GM18520 (cell line): Measurements from ENCODE around the gene GFI1.
"Not testable (repeated sequence)": the region's sequence is repeated elsewhere in the genome, so short reads cannot be mapped to it uniquely, and the experiment has no call there.

Source experiments
- ATAC-seq: cut with Tn5 transposase; IDR thresholded peaks from one replicate; pipeline ENCODE4 v1.9.1; 2021; ENCODE audit not compliant: unreplicated experiment

Gene GFI1

DNA sequence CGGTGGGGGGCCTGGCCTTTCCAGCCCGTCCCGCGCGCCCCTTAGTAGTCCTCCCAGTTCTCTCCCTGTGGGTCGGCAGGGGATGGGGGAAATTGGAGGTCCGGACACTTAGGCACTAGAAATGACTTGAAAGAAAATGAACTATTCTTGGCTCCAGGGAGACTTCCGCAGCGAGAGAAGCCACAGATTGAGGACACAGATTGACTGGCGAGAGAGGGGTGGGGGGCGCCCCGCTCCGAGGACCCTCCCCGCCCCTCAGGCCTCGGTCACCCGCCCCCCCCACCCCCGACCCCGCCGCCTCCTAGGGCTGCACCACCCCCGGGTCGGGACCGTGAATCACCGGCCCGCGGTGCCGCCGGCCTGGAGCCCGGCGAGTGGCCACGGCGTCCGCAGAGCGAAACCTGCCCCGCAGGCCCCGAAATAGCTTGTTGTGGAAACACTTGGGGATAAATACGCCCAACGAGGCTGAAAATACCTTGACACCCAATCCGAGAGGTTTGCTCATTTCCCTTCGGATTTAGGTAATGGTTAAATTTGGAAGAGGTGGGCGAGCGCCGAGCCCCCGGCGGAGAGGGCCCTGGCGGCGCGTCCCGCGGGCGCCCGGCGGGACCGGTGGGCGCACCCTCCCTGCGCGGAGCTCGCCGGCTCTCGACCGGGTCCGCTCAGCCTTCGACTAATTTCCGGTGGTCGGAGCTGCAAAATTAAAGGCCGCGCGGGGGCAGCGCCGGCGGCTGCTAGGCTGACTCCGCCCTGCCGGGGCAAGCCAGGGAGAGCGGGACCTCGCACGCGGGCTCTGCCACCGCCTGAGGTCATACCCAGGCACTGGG is at the start of gene GFI1:
Gene GFI1, minus strand, starts transcription at position 675 of the 827 bp plus-strand sequence. CDS start 3,438 bp downstream, outside the sequence.
- ATAC-seq: peak; percentile 26

- not testable (repeated sequence) for ATAC-seq
Observed at GRCh38 chr1:92532371-92532770, 45.6 kb upstream of the GFI1 start.

- not testable (repeated sequence) for ATAC-seq
Observed at GRCh38 chr1:92531939-92532338, 45.2 kb upstream of the GFI1 start.

GRCh38 chr1:92527670-92528069 is 40.9 kb upstream of the GFI1 start:
- ATAC-seq: no peak

GRCh38 chr1:92524944-92525590 is 38.3 kb upstream of the GFI1 start:
- ATAC-seq: not testable (repeated sequence)

- ATAC-seq: no peak
Observed at GRCh38 chr1:92519043-92519442, 32.3 kb upstream of the GFI1 start.

- no peak for ATAC-seq
Observed at GRCh38 chr1:92516574-92516973, 29.8 kb upstream of the GFI1 start.

- ATAC-seq: no peak
Observed at GRCh38 chr1:92515796-92516201, 29.1 kb upstream of the GFI1 start.

- no peak for ATAC-seq
Observed at GRCh38 chr1:92511541-92511940, 24.8 kb upstream of the GFI1 start.

GRCh38 chr1:92509619-92510018 is 22.9 kb upstream of the GFI1 start:
- ATAC-seq: no peak

- ATAC-seq: no peak
Observed at GRCh38 chr1:92505015-92505692, 18.4 kb upstream of the GFI1 start.

DNA sequence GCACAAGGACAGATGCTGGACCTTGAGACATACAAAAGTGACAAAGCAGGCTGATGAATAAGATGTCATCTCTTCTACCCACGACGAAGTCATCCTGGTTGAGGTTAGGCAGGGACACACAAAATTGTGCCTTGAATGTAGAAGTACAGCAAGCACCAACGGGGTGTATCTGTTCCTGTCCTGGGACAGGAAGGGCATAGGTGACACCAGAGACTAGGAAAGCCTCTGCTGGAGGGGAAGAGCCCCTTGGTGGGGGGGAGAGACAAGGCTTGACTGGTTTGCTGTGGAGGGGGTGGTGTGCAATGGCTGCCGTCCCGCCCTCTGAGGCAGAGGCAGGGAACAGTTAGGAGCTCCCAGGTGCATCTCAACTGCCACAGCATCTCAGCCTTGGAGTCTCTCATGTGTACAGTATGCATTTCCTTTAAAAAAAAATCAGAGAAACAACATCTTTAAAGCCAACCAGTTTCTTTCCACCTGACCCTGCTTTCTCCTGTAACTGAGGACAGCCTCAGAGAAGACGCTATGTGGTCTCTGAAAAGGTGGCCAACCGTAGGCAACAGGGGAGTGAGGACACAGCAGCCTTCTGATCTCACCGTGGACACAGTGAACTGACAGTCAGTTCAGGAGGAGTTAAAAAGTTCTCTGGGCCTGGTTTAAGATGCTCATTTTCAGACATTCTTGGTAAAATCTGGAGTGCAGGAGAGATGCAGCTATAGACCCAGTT is 17.7 kb upstream of the GFI1 start:
- no peak for ATAC-seq

GRCh38 chr1:92503926-92504285 is 17.2 kb upstream of the GFI1 start:
- ATAC-seq: no peak

DNA sequence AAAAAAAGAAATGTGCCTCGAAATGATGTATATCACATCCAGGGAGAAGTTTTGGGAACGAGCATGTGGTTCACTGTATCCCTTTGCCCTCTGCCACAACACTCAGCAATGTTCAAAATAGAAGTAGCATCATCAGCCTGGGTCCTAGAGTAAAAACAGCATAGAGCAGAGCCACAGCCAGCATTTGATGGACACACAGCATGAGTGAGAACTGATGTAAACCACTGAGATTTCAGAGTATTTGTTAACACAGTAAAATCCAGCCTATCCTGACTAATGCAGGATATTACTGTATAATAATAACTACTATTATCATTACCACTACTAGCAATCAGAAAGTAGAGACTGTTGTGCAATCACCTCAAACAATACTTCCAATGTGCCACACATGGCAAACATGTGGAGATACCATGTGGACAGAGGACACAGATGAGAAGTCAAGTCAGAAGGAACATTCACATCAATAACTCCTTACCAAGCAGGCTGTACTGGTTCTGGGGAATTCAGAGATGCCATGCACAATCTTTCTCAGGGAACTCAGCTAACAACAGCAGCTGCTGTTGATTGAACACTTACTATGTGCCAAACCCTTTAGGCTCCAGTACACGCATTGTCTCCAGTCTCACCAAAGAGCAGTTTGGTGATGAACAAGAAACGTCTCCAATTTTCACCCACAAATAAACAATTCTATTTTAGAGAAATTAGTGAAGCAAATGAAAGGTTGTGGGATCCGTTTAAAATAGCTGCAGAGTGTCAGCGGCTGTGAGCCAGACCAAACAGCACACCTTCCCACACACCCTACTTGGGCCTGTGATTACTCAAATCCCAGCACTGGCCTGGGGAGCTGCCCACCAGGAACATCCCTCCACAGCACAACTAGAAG is 16.6 kb upstream of the GFI1 start:
- no peak for ATAC-seq

- no peak for ATAC-seq
Observed at GRCh38 chr1:92502247-92502646, 15.5 kb upstream of the GFI1 start.

GRCh38 chr1:92500552-92500951 is 13.8 kb upstream of the GFI1 start:
- no peak for ATAC-seq

GRCh38 chr1:92495392-92496063 is 8.8 kb upstream of the GFI1 start:
- no peak for ATAC-seq

GRCh38 chr1:92494485-92495141 is 7.9 kb upstream of the GFI1 start:
- no peak for ATAC-seq

DNA sequence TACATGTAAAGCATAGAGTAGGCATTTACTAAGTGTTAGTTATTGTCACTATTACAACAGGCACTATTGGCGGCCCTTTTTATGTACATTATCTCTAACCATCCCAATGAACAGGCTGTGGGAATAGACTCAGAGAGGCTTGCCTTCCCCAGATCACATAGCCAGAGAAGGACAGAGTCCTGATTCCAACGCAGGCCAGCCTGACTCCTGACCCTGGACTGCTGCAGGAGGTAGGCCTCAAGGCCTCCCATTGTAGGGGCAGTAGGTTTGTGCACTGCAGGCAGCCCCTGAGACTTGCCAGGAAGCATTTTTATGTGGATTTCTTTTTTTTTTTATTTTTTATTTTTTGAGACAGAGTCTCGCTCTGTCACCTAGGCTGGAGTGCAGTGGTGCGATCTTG is 6.4 kb upstream of the GFI1 start:
- ATAC-seq: no peak
